Activated CD8-positive, alpha-beta T cell treated with anti-CD3 and anti-CD28 coated beads for 36 hours (primary cell): ENCODE measurements around the gene CYB5B. TPM values are rescaled to one million over a fixed set of nuclear protein-coding genes. Genes with fewer than 3 reads are reported as not detected.
A peak's percentile ranks its signal among the peaks of the same experiment; 100 is the strongest.

Experiments used
- ATAC-seq: fragments of 200-7000 bp; cut with Tn5 transposase; one replicate; pipeline ENCODE4 v1.10.0; 2021; ENCODE audit warnings: mild to moderate bottlenecking, moderate library complexity
- CTCF ChIA-PET: fragments of 350-600 bp; sonication (Branson Sonifier 250); formaldehyde crosslinking; loops from one replicate; lab custom pipeline; 2021; ENCODE audit warnings: antibody characterized with exemption; lab: Charles Lee
- POLR2A ChIA-PET: fragments of 350-600 bp; sonication (Branson Sonifier 250); formaldehyde crosslinking; loops from one replicate; lab custom pipeline; 2021; ENCODE audit warnings: antibody characterized with exemption; lab: Charles Lee
- DNase-seq: peaks from one replicate; pipeline ENCODE4 v3.0.0-alpha.2; 2020
- H3K27ac Mint-ChIP-seq: one replicate; pipeline ENCODE4 v1.8.0; 2021; ENCODE audit warnings: mild to moderate bottlenecking, mixed read lengths
- H3K27me3 Mint-ChIP-seq: one replicate; pipeline ENCODE4 v1.8.0; 2021; ENCODE audit warnings: mixed read lengths
- H3K36me3 Mint-ChIP-seq: one replicate; pipeline ENCODE4 v1.8.0; 2021; ENCODE audit warnings: low read depth, mixed read lengths
- H3K4me1 Mint-ChIP-seq: one replicate; pipeline ENCODE4 v1.8.0; 2021; ENCODE audit warnings: low read depth, mixed read lengths
- H3K4me3 Mint-ChIP-seq: one replicate; pipeline ENCODE4 v1.8.0; 2021; ENCODE audit warnings: mild to moderate bottlenecking, moderate library complexity, mixed read lengths
- H3K9me3 Mint-ChIP-seq: one replicate; pipeline ENCODE4 v1.8.0; 2021; ENCODE audit warnings: mixed read lengths
- CTCF ChIP-seq: fragments of 200-600 bp; IDR thresholded peaks from one replicate; pipeline ENCODE4 v1.8.0; 2022; ENCODE audit warnings: antibody characterized with exemption, mild to moderate bottlenecking
- intact Hi-C: fragments of 100-400 bp; cut with micrococcal nuclease; formaldehyde crosslinking; loops from one replicate; pipeline ENCODE4 v1.10.0; 2022
- total RNA-seq, 2 experiments: library from RNA; stranded (reverse); gene quantifications; one replicate each; pipeline ENCODE4 v1.2.3, GENCODE V29; 2021

CYB5B gene
- total RNA-seq, 2 experiments from 2014 or later = 159 to 163 TPM

- POLR2A ChIA-PET = no interaction called here
- Mint-ChIP-seq H3K36me3 (peaks cover 27% of the 10 kb centered on the region), H3K27ac (peak overlapping the region; percentile 79), H3K9me3 (no peaks in the 10 kb centered on the region), H3K27me3 (no peaks in the 10 kb centered on the region), H3K4me1 (peaks cover 67% of the 10 kb centered on the region), H3K4me3 (no peak overlapping the region)
- intact Hi-C loops = loop anchor here (5.0 kb wide), 2 partner anchors 34 to 96 kb away; no protein-coding TSS in a partner anchor
- DNase-seq (no peak), ATAC-seq (no peak)
- no peak for TF ChIP-seq CTCF
- CTCF ChIA-PET = interaction anchor here (0.6 kb wide), 1 partner anchor 191 kb away, joined by 3 read pairs; no protein-coding TSS in a partner anchor
These were observed 41.5 kb downstream of the CYB5B start for GRCh38 chr16:69465881-69466280.

GRCh38 chr16:69466547-69466946, 42.1 kb downstream of the CYB5B start:
- H3K9me3 Mint-ChIP-seq = no peaks in the 10 kb centered on the region
- no peak for ATAC-seq
- ChIA-PET POLR2A (no interaction called here), CTCF (interaction anchor here (0.6 kb wide), 1 partner anchor 191 kb away, joined by 3 read pairs; no protein-coding TSS in a partner anchor)
- no peak overlapping the region for H3K4me3 Mint-ChIP-seq
- peaks cover 71% of the 10 kb centered on the region for H3K4me1 Mint-ChIP-seq
- no peak for TF ChIP-seq CTCF
- DNase-seq = no peak
- peaks cover 27% of the 10 kb centered on the region for H3K36me3 Mint-ChIP-seq
- no peak overlapping the region for H3K27ac Mint-ChIP-seq
- intact Hi-C loops = loop anchor here (5.0 kb wide), 2 partner anchors 34 to 96 kb away; no protein-coding TSS in a partner anchor
- no peaks in the 10 kb centered on the region for H3K27me3 Mint-ChIP-seq

- Mint-ChIP-seq H3K27me3 (no peaks in the 10 kb centered on the region), H3K9me3 (no peaks in the 10 kb centered on the region), H3K36me3 (peaks cover 27% of the 10 kb centered on the region), H3K27ac (no peak overlapping the region), H3K4me1 (peaks cover 73% of the 10 kb centered on the region), H3K4me3 (no peak overlapping the region)
- DNase-seq (no peak), ATAC-seq (no peak)
- intact Hi-C loops = loop anchor here (5.0 kb wide), 2 partner anchors 35 to 95 kb away; no protein-coding TSS in a partner anchor
- ChIA-PET CTCF (no interaction called here), POLR2A (no interaction called here)
- no peak for TF ChIP-seq CTCF
These were observed 42.7 kb downstream of the CYB5B start for GRCh38 chr16:69467080-69467479.

GRCh38 chr16:69467531-69468204, 43.2 kb downstream of the CYB5B start:
- H3K4me1 Mint-ChIP-seq = peaks cover 68% of the 10 kb centered on the region

More at GRCh38 chr16:69467531-69468204, 43.2 kb downstream of the CYB5B start:
- ATAC-seq (no peak), DNase-seq (no peak)
- intact Hi-C loops = loop anchor here (5.0 kb wide), 2 partner anchors 35 to 95 kb away; no protein-coding TSS in a partner anchor
- Mint-ChIP-seq H3K27ac (no peak overlapping the region), H3K4me3 (no peak overlapping the region), H3K9me3 (no peaks in the 10 kb centered on the region), H3K36me3 (peaks cover 21% of the 10 kb centered on the region), H3K27me3 (no peaks in the 10 kb centered on the region)
- no peak for TF ChIP-seq CTCF
- CTCF ChIA-PET = interaction anchor here (0.6 to 0.7 kb wide), 2 partner anchors 29 to 77 kb away, joined by 3 read pairs; no protein-coding TSS in a partner anchor
- POLR2A ChIA-PET = interaction anchor here (0.7 kb wide), 1 partner anchor 227 kb away, joined by 4 read pairs; no protein-coding TSS in a partner anchor
